ENCODE measurements around the gene MRNIP.

Gene MRNIP

GRCh38 chr5:179818746-179819295 lies 39.8 kb downstream of the MRNIP start:
- peaks cover 3% of the 10 kb centered on the region for H3K36me3 ChIP-seq (ENCODE audit: control insufficient read depth, insufficient read depth, low read length)
- H3K4me3 ChIP-seq (replicated peaks; ENCODE audit: low read depth, low read length) = peak overlapping the region; percentile 63

GRCh38 chr5:179817890-179818745 lies 40.5 kb downstream of the MRNIP start:
- TF ChIP-seq CTCF (IDR thresholded peaks at IDR 0.05; ENCODE audit: insufficient read depth, low read length, poor library complexity, severe bottlenecking) = no peak
- peak overlapping the region; percentile 63 for H3K4me3 ChIP-seq (replicated peaks; ENCODE audit: low read depth, low read length)
- H3K36me3 ChIP-seq (ENCODE audit: control insufficient read depth, insufficient read depth, low read length) = no peaks in the 10 kb centered on the region; the same call in 1 of the 2 replicates
- H3K27me3 ChIP-seq (replicated peaks; ENCODE audit: control insufficient read depth, insufficient read depth, low read length) = no peaks in the 10 kb centered on the region
- DNase-seq (ENCODE audit: extremely low read depth, insufficient read length) = no peak

More at GRCh38 chr5:179818746-179819295, 39.8 kb downstream of the MRNIP start:
- peak; percentile 90 for DNase-seq (ENCODE audit: extremely low read depth, insufficient read length)
- TF ChIP-seq CTCF (IDR thresholded peaks at IDR 0.05; ENCODE audit: insufficient read depth, low read length, poor library complexity, severe bottlenecking) = no peak
- H3K27me3 ChIP-seq (replicated peaks; ENCODE audit: control insufficient read depth, insufficient read depth, low read length) = no peaks in the 10 kb centered on the region

- no peak overlapping the region for H3K4me3 ChIP-seq (replicated peaks; ENCODE audit: low read depth, low read length)
- no peak for DNase-seq (ENCODE audit: extremely low read depth, insufficient read length)
- no peak for TF ChIP-seq CTCF (IDR thresholded peaks at IDR 0.05; ENCODE audit: insufficient read depth, low read length, poor library complexity, severe bottlenecking)
- H3K36me3 ChIP-seq (ENCODE audit: control insufficient read depth, insufficient read depth, low read length) = no peaks in the 10 kb centered on the region; the same call in 1 of the 2 replicates
- no peaks in the 10 kb centered on the region for H3K27me3 ChIP-seq (replicated peaks; ENCODE audit: control insufficient read depth, insufficient read depth, low read length)
Measured at GRCh38 chr5:179817470-179817840, 41.2 kb downstream of the MRNIP start.

- TF ChIP-seq CTCF (IDR thresholded peaks at IDR 0.05; ENCODE audit: insufficient read depth, low read length, poor library complexity, severe bottlenecking) = no peak
- Histone ChIP-seq H3K36me3 (ENCODE audit: control insufficient read depth, insufficient read depth, low read length) (no peaks in the 10 kb centered on the region; the same call in none of the 2 replicates), H3K4me3 (replicated peaks; ENCODE audit: low read depth, low read length) (no peak overlapping the region; the same call in 1 of the 2 replicates), H3K27me3 (replicated peaks; ENCODE audit: control insufficient read depth, insufficient read depth, low read length) (no peaks in the 10 kb centered on the region)
- no peak for DNase-seq (ENCODE audit: extremely low read depth, insufficient read length)
Measured at GRCh38 chr5:179816796-179817469, 41.7 kb downstream of the MRNIP start.

GRCh38 chr5:179816401-179816795 lies 42.2 kb downstream of the MRNIP start:
- no peak for DNase-seq (ENCODE audit: extremely low read depth, insufficient read length)
- Histone ChIP-seq H3K4me3 (replicated peaks; ENCODE audit: low read depth, low read length) (no peak overlapping the region; the same call in 1 of the 2 replicates), H3K27me3 (replicated peaks; ENCODE audit: control insufficient read depth, insufficient read depth, low read length) (no peaks in the 10 kb centered on the region), H3K36me3 (ENCODE audit: control insufficient read depth, insufficient read depth, low read length) (no peaks in the 10 kb centered on the region; the same call in none of the 2 replicates)
- TF ChIP-seq CTCF (IDR thresholded peaks at IDR 0.05; ENCODE audit: insufficient read depth, low read length, poor library complexity, severe bottlenecking) = no peak
